DOHH2 (cell line): Measurements from ENCODE around the gene PARVB.

ENCODE experiments used
- H3F3A ChIP-seq: fragments of 200-600 bp; sonication (generic), shearing (Covaris generic); 2 replicates; pipeline ENCODE4 v1.6.0; 2016; ENCODE audit warnings: antibody characterized with exemption, mild to moderate bottlenecking; ENCODE audit not compliant: control insufficient read depth, insufficient read depth
- H3K27ac ChIP-seq: fragments of 200-600 bp; sonication (generic); 2 replicates; pipeline ENCODE4 v1.5.1; 2014; ENCODE audit warnings: low read depth, mild to moderate bottlenecking, low read length, moderate library complexity
- H3K27me3 ChIP-seq: fragments of 200-600 bp; sonication (generic); 2 replicates; pipeline ENCODE4 v1.6.1; 2014; ENCODE audit warnings: mild to moderate bottlenecking, low read length, mixed read lengths; ENCODE audit not compliant: control insufficient read depth
- H3K36me3 ChIP-seq: fragments of 200-600 bp; sonication (generic); 2 replicates; pipeline ENCODE4 v1.6.1; 2014; ENCODE audit warnings: mild to moderate bottlenecking, low read length, moderate library complexity, mixed read lengths; ENCODE audit not compliant: control insufficient read depth
- H3K4me1 ChIP-seq: fragments of 200-600 bp; sonication (generic); 2 replicates; pipeline ENCODE4 v1.6.1; 2014; ENCODE audit warnings: mild to moderate bottlenecking, low read length, mixed read lengths; ENCODE audit not compliant: control insufficient read depth
- H3K4me2 ChIP-seq: fragments of 200-600 bp; sonication (generic); 2 replicates; pipeline ENCODE4 v1.6.0; 2014; ENCODE audit warnings: mild to moderate bottlenecking, low read length, moderate library complexity
- H3K4me3 ChIP-seq: fragments of 200-600 bp; sonication (generic); 2 replicates; pipeline ENCODE4 v1.5.1; 2014; ENCODE audit warnings: mild to moderate bottlenecking, low read length, mixed read lengths
- H3K79me2 ChIP-seq: fragments of 200-600 bp; sonication (generic); 2 replicates; pipeline ENCODE4 v1.6.1; 2014; ENCODE audit warnings: mild to moderate bottlenecking, low read length, mixed read lengths; ENCODE audit not compliant: control insufficient read depth
- H3K9me2 ChIP-seq: fragments of 200-600 bp; sonication (generic); replicated peaks from 2 replicates; pipeline ENCODE4 v1.6.1; 2014; ENCODE audit warnings: mild to moderate bottlenecking, low read length, mixed read lengths; ENCODE audit not compliant: control insufficient read depth
- H3K9me3 ChIP-seq: fragments of 200-600 bp; sonication (generic); 2 replicates; pipeline ENCODE4 v1.6.1; 2014; ENCODE audit warnings: antibody characterized with exemption, low read length, mixed read lengths; ENCODE audit not compliant: control insufficient read depth, insufficient read depth
- H4K20me1 ChIP-seq: fragments of 200-600 bp; sonication (generic); 2 replicates; pipeline ENCODE4 v1.6.0; 2014; ENCODE audit warnings: low read depth, mild to moderate bottlenecking, antibody characterized with exemption, low read length, moderate library complexity; ENCODE audit not compliant: control insufficient read depth, insufficient read depth
- EZH2phosphoT487 ChIP-seq: fragments of 200-600 bp; sonication (generic); IDR thresholded peaks from 2 replicates; pipeline ENCODE4 v1.6.1; 2017; ENCODE audit warnings: borderline replicate concordance, mild to moderate bottlenecking, antibody characterized with exemption, low read length, moderate library complexity, mixed read lengths
- TF ChIP-seq, protein P1 (sequence below): fragments of 200-600 bp; sonication (generic); IDR thresholded peaks from one replicate; pipeline ENCODE4 v1.5.1; 2014; ENCODE audit warnings: antibody characterized with exemption, mild to moderate bottlenecking, low read depth, low read length; ENCODE audit not compliant: poor library complexity, severe bottlenecking

PARVB gene

DNA sequence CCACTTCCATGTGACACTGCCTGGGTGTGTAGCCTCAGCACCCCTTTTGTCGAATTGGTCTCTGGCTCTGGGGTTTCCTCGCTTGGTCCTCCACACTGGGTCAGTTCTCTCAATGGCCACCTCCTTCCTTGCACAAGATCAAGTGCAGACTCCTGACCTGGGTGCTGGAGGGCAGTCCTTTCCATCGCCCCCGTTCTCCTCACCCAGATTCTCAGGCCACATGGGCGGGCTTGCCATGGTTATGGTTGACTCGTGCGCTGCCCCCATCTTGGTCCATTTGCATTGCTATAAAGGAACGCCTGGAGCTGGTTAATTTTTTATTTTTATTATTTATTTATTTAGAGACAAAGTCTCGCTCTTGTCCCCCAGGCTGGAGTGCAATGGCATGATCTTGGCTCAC is 5.5 kb upstream of the PARVB start:
- TF ChIP-seq, protein P1, sequence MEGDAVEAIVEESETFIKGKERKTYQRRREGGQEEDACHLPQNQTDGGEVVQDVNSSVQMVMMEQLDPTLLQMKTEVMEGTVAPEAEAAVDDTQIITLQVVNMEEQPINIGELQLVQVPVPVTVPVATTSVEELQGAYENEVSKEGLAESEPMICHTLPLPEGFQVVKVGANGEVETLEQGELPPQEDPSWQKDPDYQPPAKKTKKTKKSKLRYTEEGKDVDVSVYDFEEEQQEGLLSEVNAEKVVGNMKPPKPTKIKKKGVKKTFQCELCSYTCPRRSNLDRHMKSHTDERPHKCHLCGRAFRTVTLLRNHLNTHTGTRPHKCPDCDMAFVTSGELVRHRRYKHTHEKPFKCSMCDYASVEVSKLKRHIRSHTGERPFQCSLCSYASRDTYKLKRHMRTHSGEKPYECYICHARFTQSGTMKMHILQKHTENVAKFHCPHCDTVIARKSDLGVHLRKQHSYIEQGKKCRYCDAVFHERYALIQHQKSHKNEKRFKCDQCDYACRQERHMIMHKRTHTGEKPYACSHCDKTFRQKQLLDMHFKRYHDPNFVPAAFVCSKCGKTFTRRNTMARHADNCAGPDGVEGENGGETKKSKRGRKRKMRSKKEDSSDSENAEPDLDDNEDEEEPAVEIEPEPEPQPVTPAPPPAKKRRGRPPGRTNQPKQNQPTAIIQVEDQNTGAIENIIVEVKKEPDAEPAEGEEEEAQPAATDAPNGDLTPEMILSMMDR: no peak
- TF ChIP-seq EZH2phosphoT487: no peak
- Histone ChIP-seq H3K27ac (no peak overlapping the region), H3K4me1 (peaks cover 3% of the 10 kb centered on the region; the same call in 1 of the 2 replicates)

DNA sequence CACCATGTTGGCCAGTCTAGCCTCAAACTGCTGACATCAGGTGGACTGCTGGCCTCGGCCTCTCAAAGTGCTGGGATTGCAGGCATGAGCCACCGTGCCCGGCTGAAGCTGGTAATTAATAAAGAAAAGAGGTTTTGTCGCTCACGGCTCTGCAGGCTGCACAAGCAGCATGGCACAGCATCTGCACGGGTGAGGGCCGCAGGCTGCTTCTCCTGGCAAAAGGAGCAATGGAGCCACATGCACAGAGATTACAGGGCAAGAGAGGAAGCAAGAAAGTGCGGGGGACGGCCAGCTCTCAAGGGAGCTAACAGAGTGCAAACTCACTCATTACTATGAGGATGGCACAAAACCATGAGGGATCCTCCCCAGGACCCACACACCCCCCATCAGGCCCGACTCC is 4.7 kb upstream of the PARVB start:
- Histone ChIP-seq H3K36me3 (no peaks in the 10 kb centered on the region), H3K9me3 (no peaks in the 10 kb centered on the region), H3K27ac (no peak overlapping the region), H3K4me2 (no peak overlapping the region), H4K20me1 (no peaks in the 10 kb centered on the region), H3K4me1 (peaks cover 6% of the 10 kb centered on the region; the same call in 1 of the 2 replicates), H3K79me2 (no peaks in the 10 kb centered on the region), H3F3A (no peaks in the 10 kb centered on the region), H3K9me2 (no peaks in the 10 kb centered on the region), H3K4me3 (no peak overlapping the region), H3K27me3 (peaks cover 12% of the 10 kb centered on the region)
- TF ChIP-seq EZH2phosphoT487: no peak
- TF ChIP-seq, protein P1: no peak

More for the DNA sequence above, 5.5 kb upstream of the PARVB start:
- Histone ChIP-seq H3K79me2 (no peaks in the 10 kb centered on the region), H3K4me3 (no peak overlapping the region), H4K20me1 (no peaks in the 10 kb centered on the region), H3K9me3 (no peaks in the 10 kb centered on the region), H3K36me3 (no peaks in the 10 kb centered on the region), H3K27me3 (peaks cover 8% of the 10 kb centered on the region), H3K4me2 (no peak overlapping the region), H3K9me2 (no peaks in the 10 kb centered on the region), H3F3A (no peaks in the 10 kb centered on the region)

DNA sequence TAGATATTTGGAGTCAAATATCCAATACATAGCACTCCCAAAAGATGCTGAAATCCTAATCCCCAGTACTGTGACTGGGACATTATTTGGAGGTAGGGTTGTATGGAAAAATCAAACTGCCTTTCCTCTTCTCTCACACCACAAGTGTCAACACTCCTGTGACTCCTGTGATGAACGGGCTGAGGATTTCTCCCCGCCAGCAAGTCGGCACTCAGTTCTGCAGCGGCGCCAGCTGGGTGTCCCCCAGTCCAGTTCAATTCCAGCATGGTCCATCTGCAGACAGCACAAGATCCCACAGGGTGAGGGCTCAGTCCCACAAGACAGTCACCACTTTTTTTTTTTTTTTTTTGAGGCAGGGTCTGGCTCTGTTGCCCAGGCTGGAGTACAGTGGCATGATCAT is 4.3 kb upstream of the PARVB start:
- Histone ChIP-seq H3K4me1 (peaks cover 10% of the 10 kb centered on the region), H3K9me3 (no peaks in the 10 kb centered on the region), H3K27ac (no peak overlapping the region), H3K27me3 (peaks cover 16% of the 10 kb centered on the region), H3K4me3 (no peak overlapping the region), H3K79me2 (no peaks in the 10 kb centered on the region), H4K20me1 (no peaks in the 10 kb centered on the region), H3K4me2 (no peak overlapping the region), H3K9me2 (no peaks in the 10 kb centered on the region), H3F3A (no peaks in the 10 kb centered on the region), H3K36me3 (no peaks in the 10 kb centered on the region)
- no peak for TF ChIP-seq EZH2phosphoT487
- TF ChIP-seq, protein P1: no peak
